MM.1S (cell line): ENCODE results near the gene ELMOD1.

Source experiments
- CTCF ChIP-seq: fragments of 300-600 bp; sonication (generic); IDR thresholded peaks from 2 replicates; pipeline ENCODE4 v1.5.1; 2016; ENCODE audit warnings: antibody characterized with exemption, low read length, mixed read lengths
- EZH2 ChIP-seq: fragments of 300-600 bp; sonication (generic); optimal IDR thresholded peaks from 2 replicates; pipeline ENCODE3; 2017; ENCODE audit warnings: low read depth, mild to moderate bottlenecking, antibody characterized with exemption, low read length, mixed read lengths

- no peak for TF ChIP-seq CTCF
- no peak for TF ChIP-seq EZH2
Observed at GRCh38 chr11:107660066-107660465, 69.1 kb downstream of the ELMOD1 start.
